ENCODE measurements around the gene NODAL.

Gene NODAL

DNA sequence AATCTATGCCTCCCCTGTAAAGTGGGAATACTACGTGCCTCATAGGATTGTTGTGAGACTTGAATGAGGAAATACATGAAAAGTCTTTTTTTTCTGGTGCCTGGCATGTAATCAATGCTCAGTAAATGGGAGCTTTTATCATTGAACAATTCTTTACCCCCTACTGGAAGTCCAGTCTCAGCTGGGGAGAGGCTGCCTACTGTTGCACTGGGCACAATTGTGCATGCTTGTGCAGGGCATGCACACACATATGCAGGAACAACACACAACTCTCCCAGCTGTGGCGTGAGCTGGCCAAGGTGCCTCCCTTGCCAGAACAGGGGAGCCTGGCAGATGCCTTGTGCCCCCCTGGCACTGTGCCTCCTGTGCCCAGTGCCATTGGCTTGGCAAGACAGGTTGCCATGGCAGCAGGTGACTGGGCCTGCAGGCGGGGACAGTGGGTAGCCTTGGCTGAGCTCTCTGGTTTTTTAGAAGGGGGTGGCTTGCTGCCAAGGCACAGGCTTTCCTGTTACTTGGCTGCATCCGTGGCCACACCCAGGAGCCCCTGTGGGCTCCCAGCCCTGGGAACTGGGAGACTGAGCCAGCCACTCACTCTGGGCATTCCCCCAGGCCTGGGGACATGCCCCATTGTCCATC lies 21.0 kb upstream of the NODAL start:
- DNase-seq, result peak; percentile 63

DNA sequence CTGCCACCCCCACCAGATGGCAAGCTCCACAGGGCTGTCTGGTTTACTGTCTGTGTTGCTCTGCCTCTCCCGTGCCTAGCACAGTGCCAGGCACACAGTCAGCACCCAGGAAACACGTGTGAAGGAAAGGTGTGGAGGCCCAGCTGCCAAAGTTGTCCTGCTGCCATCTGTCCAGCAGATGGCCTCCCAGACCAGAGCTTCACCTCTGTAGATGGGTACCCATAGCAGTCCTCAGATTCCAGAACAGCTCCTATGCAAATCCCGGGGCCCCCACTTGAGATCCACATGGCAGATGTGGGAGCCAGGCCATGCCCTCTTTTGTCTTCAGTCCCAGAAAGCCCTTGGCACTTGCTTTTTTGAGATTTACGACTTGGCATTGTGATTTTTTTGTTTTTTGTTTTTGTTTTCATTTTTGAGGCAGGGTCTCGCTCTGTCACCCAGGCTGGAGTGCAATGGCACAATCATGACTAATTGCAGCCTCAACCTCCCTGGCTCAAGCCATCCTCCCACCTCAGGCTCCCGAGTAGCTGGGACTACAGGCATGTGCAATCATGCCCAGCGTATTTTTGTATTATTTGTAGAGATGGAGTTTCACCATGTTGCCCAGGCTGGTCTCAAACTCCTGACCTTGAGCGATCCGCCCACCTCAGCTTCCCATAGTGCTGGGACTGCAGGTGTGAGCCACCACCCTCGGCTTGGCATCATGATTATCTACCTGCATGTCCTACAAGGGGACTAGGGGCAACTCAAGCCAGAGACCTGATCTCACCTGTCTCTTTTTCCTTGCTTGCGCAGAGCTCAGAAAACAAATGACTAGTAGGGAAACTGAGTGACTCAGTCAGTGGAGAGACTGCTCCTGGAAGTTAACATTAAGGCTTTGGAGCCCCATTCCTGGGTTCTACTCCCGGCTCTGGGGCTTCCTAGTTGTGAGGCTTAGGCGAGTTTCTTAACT lies 20.2 kb upstream of the NODAL start:
- DNase-seq, result peak; percentile 38

DNA sequence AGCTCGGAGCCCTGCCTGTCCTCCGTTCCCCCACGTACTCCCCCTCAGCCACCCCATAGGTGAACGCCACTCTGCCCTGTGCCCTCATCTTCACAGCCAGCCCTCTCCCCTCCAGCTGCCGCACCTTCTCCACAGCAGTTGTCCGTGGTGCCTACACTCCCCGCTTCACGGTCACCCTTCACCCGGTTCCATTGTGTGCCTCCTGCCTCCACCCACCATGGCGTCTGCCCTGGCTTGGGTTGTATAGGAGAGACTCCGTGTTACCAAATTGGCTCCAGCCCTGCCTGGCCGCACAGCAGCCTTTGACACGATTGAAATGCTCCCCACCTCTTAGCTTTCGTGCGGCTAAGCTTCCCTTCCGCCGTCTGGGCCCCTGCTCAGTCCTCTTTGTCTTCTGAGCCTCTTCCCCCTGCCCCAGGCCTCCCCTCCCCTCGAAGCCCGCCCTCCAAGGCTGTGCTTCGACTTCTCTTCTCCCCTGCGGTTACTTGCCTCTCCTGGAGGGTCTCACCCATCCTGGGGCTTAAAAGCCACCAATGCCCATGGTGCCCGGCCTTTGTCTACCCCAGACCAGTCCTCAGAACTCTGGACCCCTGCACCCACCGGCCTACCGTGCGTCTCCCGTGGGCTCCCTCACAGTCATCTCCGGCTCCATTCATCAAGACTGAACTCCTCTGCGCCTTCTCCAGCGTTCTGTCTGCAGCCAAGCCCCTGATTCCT lies 18.5 kb upstream of the NODAL start:
- DNase-seq, result no peak

GRCh38 chr10:70459061-70459773 lies 17.7 kb upstream of the NODAL start:
- DNase-seq, result no peak

GRCh38 chr10:70458329-70459060 lies 17.0 kb upstream of the NODAL start:
- DNase-seq, result no peak

- DNase-seq, result no peak
These were observed 16.4 kb upstream of the NODAL start for GRCh38 chr10:70457759-70458305.

DNA sequence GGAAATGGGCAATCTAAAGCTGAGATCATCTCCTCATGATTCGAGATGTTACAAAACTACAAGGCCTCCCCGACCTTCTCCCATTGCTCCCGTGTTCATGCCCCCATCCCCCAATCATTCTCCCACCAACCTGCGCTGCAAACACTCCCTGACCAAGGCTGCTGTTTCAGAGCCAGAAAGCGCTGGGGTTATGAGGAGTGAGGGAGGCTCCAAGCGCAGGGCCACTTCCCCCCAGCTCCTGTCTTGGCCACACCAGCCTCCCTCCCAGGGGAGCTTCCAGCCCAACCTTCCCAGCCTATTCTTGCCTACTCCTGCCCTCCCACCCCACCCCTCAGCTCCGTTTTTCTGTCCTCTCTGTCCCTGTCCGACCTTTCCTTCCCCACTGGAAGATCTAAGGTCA lies 14.7 kb upstream of the NODAL start:
- DNase-seq, result no peak

DNA sequence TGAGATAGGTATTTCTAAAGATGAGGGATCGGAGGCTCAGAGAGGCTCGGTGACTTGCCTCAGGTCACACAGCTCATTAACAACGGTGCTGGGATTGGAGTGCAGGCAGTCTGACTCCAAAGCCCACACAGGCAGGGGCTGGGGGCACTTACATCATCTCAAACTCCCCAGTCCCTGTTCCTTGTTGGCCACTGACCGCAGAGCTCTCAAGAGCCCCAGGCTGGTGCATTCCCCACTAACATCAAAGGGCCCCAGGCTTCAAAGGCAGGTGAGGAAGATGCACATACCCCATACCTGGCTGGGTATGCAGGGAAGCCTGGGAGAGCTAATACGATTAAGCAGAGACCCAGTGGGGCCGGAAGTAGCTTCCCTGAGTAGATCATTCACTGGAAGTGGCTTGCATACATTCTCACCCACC lies 13.7 kb upstream of the NODAL start:
- no peak for DNase-seq

DNA sequence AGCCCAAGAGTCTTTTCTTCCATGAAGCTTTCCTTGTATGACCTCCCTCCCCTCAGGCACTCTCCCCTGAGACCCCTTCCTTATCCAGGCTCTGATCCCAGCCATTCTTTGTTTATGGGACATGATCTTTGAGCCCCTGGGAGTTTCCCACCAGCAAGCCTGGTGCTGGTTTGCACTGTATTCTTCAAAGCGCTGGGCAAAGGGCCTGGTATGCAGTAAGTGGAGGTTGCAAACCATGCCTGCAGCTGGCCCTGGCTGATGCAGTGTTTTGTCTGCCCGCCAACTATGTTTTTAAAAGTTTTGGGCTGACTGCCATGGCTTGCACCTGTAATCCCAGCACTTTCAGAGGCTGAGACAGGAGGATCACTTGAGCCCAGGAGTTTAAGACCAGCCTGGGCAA lies 6.8 kb upstream of the NODAL start:
- DNase-seq, result no peak

GRCh38 chr10:70445718-70446657 lies 4.5 kb upstream of the NODAL start:
- no peak for DNase-seq

DNA sequence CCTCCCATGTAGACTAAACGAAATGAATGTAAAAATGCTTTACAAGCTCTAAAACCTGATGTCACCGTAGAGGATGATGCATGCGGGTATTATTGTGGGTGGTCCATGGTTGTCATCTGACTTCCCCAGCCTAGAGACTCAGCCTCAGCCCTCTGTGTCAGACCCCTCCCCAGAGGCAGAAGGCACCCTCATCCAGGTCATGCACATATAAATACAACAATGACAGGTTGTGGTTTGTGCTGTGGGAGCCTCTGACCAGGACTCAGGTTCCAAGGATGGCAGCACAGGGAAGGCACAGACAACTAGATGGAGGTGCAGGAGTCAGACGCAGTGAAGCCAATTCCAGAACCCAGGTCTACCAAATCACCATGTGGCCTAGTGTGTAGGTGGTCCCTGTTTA lies 3.3 kb upstream of the NODAL start:
- DNase-seq, result no peak

GRCh38 chr10:70442332-70442988 lies 979 bp upstream of the NODAL start:
- DNase-seq, result no peak

GRCh38 chr10:70441895-70442309 lies 421 bp upstream of the NODAL start:
- DNase-seq, result no peak

GRCh38 chr10:70440296-70441160 lies 953 bp downstream of the NODAL start:
- DNase-seq, result no peak

GRCh38 chr10:70437721-70438120 lies 3.8 kb downstream of the NODAL start:
- DNase-seq, result no peak

DNA sequence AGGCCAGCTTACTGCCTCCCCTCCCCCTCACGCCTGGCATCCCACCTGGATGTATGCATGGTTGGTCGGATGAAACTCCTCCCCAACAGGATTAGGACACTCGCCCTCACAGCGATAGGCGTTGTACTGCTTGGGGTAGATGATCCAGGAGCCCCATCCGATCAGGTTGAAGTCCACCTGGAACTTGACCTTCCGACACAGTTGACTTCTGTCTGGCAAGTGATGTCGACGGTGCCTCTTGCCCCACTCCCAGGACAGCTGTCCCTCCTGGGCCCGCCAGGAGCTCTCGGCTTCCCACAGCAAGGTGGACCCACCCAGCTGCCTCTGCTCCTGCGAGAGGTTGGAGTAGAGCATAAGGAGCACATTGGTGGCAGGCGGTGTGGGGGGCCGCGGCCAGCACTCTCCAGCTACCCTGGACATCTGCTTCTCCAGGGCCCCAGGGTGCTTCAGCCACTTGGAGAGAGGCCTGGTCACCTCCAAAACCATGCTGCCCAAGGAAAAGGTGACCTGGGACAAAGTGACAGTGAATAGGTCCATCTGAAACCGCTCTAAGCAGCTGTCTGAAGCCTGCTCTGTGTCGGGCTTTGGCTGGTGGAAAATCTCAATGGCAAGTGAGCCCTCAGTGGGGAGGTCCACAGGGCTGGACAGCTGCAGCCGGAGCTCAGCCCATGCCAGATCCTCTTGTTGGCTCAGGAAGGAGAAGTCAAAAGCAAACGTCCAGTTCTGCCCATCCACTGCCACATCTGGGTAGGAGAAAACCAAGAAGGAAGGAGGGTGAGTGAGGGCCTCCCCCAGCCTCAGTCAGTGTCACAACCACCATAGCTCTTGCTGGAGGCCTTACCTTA lies 6.0 kb downstream of the NODAL start:
- DNase-seq, result no peak

DNA sequence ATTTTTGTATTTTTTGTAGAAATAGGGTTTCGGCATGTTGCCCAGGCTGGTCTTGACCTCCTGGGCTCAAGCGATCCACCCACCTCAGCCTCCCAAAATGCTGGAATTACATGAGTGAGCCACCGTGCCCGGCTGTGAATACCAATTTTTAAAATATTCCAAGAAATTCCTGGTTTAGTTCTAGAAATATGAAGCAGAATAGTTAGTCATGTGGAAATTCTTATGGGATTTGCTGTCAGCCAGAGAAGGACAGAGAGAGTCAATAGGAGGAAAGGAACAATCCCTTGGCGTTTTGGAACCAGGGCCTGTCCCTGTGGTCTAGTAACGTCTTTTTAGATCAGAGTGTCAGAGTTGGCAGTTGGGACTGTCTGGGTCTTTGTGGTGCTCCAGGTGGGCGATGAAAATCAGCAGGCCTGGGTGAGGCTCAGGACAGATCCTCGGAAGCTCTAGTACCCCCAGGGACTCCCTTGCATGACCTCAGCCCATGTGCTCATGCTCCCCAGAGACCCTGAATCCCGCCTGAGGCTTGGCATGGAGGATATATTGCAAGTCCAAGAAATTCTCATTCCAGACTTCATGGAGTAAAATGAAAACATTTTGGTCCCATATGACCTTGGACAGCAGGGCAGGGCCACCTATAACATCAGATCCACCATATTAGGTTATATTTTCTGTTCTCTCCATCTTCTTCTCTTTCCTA lies 7.8 kb downstream of the NODAL start:
- DNase-seq, result no peak

Data from NCI-H1694 (cell line).